GM19463 (cell line): ENCODE results near the gene F7.

Source experiments
- ATAC-seq: cut with Tn5 transposase; IDR thresholded peaks from one replicate; pipeline ENCODE4 v1.9.1; 2021; ENCODE audit warnings: mild to moderate bottlenecking, moderate library complexity; ENCODE audit not compliant: unreplicated experiment

The F7 gene

DNA sequence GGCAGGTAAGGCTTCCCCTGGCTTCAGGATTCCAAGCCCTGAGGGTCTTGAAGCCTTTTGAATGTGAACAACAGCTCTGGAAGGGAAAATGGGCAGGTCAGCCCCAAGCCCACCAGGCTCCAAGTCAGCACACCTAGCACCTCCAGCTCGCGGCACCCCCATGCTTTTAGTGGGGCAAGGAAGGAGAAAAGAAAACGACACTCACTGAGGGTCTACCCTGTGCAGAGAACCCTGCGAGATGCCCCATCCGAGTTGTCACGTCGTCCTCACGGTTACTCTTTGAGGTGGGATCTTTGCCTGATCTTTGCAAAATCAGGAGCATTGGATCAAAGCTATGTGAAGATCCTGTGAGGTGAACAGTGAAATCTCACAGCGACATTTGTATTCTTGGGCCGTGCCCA, 11.3 kb downstream of the F7 start:
- no peak for ATAC-seq

- no peak for ATAC-seq
Observed at GRCh38 chr13:113117335-113117872, 11.8 kb downstream of the F7 start.

DNA sequence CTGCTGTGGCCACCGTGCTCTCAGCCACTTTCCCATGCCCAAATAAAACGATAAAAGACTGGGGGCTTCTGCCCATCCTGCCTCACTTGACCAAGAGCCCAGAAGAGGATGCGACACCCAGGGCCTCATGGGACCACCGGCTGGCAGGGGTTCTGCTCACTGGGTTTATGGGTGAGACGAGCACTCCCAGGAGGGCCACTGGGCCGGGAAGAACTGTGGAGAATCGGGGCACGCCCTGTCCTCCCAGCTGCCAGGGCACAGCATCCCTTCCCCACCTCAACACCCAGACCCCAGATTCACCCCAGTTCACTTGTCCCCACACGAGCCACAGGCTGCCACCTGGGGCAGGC, 12.3 kb downstream of the F7 start:
- ATAC-seq, result no peak

DNA sequence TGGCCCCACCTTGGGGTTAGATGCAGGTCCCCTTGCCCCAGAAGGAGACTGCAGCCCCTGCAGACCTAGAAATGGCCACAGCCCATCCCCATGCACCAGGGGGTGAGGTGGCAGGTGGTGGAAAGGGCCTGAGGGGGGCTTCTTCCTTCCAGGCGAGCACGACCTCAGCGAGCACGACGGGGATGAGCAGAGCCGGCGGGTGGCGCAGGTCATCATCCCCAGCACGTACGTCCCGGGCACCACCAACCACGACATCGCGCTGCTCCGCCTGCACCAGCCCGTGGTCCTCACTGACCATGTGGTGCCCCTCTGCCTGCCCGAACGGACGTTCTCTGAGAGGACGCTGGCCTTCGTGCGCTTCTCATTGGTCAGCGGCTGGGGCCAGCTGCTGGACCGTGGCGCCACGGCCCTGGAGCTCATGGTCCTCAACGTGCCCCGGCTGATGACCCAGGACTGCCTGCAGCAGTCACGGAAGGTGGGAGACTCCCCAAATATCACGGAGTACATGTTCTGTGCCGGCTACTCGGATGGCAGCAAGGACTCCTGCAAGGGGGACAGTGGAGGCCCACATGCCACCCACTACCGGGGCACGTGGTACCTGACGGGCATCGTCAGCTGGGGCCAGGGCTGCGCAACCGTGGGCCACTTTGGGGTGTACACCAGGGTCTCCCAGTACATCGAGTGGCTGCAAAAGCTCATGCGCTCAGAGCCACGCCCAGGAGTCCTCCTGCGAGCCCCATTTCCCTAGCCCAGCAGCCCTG, 12.8 kb downstream of the F7 start:
- no peak for ATAC-seq

- ATAC-seq, result no peak
Observed at GRCh38 chr13:113119166-113119821, 13.7 kb downstream of the F7 start.

DNA sequence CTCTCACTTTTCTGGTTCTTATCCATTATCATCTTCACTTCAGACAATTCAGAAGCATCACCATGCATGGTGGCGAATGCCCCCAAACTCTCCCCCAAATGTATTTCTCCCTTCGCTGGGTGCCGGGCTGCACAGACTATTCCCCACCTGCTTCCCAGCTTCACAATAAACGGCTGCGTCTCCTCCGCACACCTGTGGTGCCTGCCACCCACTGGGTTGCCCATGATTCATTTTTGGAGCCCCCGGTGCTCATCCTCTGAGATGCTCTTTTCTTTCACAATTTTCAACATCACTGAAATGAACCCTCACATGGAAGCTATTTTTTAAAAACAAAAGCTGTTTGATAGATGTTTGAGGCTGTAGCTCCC, 14.2 kb downstream of the F7 start:
- no peak for ATAC-seq

DNA sequence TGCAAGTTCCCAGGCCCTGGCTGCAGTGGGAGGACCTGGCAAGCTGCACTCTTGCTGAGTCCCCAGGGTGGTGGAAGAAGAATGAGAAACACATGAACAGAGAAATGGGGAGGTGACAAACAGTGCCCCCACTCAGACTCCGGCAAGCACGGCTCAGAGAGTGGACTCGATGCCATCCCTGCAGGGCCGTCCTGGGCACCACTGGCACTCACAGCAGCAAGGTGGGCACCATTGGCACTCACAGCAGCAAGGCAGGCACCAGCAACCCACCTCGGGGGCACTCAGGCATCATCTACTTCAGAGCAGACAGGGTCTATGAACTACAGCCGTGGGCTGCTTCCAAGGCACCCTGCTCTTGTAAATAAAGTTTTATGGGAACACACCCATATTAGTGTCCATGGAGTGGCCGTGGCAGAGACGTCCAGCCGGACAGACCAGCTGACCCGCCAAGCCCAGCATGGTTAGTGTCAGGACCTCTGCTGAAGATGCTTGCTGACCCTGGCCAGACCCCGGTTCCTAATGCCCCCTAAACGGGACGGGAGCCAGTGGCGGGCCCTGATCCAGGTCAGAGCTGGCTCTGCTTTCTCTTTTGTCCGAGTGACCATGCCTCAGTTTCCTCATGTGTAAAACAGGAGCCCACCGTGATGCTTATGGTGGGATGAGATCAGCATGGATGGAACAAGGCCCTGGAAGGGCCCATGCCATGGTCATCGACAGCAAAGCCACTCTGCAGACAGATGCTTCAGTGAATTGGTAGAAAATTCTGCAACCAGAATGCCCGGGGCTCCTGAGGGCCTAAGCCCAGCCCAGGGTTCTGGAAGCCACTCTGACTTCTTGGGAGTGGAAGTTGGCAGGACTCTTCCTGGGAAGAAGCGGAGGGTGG, 14.9 kb downstream of the F7 start:
- ATAC-seq, result no peak

DNA sequence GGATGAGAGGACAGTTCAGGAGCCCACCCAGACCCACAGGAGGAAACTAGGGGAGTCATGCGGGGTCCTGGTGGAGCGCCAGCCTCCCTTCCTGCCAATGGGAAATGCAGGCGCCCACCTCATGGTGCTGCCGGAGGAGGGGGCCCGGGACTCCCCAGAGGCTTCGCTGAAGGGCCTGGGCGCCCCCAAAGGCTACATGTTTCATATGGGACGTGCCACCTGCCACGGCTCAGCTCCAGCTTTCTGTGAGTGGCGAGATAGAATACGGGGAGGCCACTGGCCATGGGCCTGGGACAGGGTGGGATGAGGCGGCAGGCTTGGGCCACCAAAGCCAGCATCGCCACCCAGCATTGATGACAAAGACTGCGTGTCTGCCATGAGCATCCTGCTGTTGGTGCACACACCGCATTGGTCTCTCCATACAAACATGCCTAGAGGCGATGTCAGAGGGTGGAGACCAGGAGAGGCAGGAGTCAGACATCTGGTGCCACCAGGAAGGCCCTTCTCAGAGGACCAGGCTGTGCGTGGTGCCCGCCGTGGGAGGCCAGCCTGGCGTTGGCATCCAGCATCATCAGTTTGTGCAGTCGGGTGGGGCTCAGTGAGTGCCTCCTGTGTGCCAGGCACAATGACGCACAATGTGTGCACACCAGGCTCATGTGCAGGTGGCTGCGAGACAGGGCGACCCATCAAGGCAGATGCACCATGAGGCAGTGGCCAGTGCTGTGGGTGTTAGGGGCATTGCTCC, 15.8 kb downstream of the F7 start:
- no peak for ATAC-seq

- no peak for ATAC-seq
Observed at GRCh38 chr13:113121928-113122471, 16.4 kb downstream of the F7 start.

GRCh38 chr13:113122550-113123225, 17.1 kb downstream of the F7 start, which contains the start of gene F10:
Gene F10 (plus strand): TSS chr13:113122799. CDS start chr13:113122856, 57 bp downstream.
- ATAC-seq, result no peak

GRCh38 chr13:113123226-113124201, 17.9 kb downstream of the F7 start:
- no peak for ATAC-seq

DNA sequence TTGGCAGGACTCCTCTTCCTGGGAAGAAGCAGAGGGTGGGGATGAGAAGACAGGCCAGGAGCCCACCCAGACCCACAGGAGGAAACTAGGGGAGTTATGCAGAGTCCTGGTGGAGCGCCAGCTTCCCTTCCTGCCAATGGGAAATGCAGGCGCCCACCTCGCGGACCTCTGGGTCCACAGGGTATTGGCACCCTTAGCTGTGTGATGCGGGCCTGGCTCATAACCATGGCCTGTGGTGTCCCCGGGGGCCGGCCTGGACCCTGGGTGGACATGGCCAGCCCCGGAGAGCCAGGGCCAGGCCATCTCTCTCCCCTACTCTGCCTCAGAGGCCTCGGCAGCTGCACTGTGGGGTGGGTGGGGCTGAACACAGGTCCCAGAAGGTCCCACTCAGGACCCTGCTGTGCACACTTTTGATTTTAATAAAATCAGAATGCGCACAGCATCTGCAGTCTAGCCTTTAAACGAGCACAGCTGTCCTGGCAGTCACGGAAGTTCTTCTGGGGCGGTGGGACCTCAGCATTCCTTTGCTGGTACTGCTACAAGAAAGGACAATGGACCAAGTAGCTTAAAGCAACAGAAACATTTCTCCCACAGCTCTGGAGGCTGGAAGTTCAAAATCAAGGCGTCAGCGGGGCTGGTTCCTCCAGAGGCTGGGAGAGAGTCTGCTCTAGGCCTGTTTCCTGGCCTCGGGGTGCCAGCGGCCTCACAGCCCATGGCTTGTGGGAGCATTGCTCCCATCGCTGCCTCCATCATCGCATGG, 18.8 kb downstream of the F7 start:
- ATAC-seq, result no peak

GRCh38 chr13:113125506-113126264, 20.1 kb downstream of the F7 start:
- no peak for ATAC-seq

DNA sequence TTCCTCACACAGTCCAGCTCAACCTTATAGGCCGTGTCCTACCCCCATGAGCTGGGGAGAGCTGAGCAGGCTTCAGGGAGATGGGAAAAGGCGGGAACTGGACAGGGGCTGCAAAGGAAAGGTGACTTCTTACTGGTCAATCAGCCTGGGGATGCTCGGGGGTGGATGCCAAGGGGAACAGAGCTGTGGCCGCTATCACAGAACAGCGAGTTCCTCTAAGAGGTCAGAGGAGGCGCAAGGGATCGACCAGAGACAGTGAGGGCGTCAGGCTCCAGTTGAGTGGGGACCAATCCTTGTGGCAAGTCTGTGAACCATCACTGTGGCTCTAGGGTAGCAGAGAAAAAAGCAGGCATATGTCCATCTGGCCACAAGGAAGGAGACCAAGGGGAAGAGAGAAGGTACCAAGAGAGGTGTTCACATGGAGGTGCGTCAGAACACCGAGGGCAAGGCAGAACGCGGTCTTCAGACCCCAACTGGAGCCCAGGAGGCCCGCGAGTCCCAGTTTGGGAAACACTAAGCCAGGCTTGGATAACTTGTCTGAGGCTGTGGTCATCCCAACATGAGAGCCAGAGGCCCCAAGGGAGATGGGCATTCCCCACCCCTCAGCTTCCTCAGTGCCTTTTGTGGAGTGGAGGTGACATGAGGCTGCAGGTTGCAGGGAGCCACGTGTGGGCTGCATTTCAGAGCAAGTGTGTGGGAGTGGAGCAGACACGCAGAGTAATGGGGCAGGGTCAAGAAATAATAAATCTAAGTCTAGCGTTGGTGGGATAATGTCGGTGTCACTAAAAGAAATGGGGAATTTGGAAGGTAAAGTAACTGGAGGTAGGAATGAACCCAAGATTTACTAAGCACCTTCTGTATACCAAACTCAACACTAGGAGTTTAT, 20.9 kb downstream of the F7 start:
- no peak for ATAC-seq

- no peak for ATAC-seq
Observed at GRCh38 chr13:113129480-113129879, 23.9 kb downstream of the F7 start.
